Glomerular endothelial cell (primary cell): ENCODE data around the gene HSPB1. TPM values are rescaled to one million over a fixed set of nuclear protein-coding genes. Genes with fewer than 3 reads are reported as not detected.
"Not testable (repeated sequence)": the region's sequence is repeated elsewhere in the genome, so short reads cannot be mapped to it uniquely, and the experiment has no call there.

Experiments
- DNase-seq: peaks from one replicate; pipeline ENCODE4 v3.0.0-alpha.2; 2011; ENCODE audit warnings: low read depth, low spot score; ENCODE audit errors: extremely low read depth
- total RNA-seq: library from RNA; depleted of rRNA; stranded (reverse); fragments of >200 nt; gene quantifications from 2 replicates; pipeline ENCODE4 v1.2.3, GENCODE V29; 2015

The HSPB1 gene
- 688 and 1,027 TPM in 2 replicates for total RNA-seq

- no peak for DNase-seq
Observed at GRCh38 chr7:76302347-76303201, at the start of gene HSPB1. Gene HSPB1 (plus strand): TSS chr7:76302673. CDS start chr7:76302713, 40 bp downstream.

GRCh38 chr7:76254781-76255180 lies 47.7 kb upstream of the HSPB1 start:
- no peak for DNase-seq

DNA sequence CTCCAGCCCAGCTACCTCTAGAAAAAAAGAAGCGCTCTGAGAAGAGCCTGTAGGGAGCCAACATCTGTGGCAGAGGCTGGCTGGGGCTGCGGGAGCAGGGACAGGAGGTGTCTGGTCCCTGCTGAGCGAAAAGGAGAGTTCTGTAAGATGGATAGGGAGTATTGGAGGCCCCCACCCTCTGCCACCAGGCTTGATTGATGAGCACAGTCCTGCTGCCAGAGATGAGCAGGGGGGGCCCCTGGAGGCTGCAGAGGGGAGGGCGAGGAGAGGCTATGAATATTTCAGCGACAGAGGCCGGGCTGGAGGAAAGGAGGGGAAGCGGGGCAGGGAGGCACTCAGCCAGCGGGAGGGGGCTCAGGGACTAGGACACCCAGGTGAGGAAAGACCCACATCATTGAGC lies 44.5 kb upstream of the HSPB1 start:
- DNase-seq: no peak

GRCh38 chr7:76259124-76260093 lies 43.1 kb upstream of the HSPB1 start:
- no peak for DNase-seq

DNA sequence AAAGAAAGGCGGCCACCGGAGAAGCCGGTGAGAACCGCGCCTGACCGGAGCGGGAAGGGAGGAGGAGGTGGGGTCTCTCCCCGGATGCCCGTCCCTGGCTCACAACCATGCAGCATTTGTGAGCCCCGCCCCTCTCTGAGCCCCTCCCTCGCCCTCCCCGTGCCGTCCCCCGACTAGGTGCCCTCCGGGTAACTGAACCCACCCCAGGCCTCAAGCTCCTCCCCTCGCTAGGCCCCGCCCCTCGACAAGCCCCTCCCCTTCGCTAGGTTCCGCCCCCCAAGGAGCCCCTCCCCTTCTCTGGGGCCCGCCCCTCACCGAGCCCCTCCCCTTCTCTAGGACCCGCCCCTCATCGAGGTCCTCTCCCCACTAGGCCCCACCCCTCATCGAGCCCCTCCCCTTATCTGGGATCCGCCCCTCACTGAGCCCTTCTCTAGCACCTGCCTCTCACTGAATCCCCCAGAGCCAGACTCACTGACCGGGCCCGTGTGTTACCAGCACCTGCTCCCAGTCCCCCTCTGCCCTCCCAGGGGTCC lies 42.2 kb upstream of the HSPB1 start:
- DNase-seq: no peak

DNA sequence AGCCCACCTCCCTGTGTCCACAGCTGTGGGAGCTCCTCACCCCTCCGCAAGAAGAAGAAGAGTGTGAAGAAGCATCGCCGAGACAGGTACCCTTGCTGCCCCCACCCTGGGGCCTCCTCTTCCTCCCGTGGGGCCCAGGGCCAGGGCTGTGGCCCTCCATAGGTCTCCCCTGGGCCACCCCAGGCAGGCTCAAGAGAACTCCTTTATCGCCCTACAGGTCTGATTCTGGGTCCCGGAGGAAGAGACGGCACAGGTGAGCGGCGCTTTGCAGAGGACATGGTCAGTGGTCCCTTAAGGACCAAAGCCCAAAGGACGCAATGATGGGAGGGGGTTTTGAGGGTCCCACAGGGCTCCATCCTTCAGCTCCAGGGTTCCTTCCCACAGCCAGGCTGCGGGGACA lies 41.1 kb upstream of the HSPB1 start:
- no peak for DNase-seq

DNA sequence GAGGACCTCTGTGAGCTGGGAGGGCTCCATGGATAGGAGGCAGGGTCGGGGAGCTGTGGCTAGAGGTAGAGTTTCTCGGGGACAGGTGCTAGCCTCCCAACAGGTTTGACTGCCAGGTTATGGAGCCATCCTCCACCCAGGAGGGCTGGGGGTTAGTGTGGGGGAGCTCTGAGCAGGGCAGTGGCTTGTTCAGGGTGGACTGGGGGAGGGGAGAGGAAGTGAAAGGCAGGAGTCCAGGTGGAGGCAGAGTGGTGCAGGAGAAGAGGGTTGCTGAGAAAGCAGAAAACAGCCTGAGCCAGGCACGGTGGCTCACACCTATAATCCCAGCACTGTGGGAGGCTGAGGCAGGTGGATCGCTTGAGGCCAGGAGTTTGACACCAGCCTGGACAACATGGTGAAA lies 40.5 kb upstream of the HSPB1 start:
- DNase-seq: no peak

DNA sequence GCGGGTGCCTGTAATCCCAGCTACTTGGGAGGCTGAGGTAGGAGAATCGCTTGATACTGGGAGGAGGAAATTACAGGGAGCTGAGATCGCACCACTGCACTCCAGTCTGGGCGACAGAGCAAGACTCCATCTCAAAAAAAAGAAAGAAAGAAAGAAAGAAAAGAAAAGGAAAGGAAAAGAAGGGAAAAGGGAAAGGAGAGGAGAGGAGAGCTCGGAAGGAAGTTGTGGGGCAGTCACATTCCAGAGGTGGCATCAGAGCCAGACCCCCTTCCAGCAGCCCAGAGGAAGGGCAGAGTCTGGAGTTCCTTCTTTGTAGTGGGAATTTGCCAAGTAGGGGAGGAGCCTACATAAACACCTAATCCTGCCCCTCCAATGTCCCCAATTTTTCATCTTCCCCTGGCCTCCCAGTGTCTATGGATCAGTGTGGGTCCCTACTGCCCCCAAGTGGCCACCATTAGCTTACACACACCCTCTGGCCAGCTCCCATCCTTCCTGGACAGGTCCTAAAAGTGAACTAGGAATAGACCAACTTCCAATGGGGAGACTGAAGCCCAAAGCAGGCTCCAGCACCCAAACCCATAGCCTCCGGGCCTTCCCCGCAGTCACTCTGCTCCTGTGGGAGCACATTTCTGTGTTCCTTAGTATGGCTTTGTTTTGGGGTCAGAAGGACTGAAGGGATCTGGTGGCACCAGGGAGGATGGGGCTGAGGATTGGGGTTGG lies 39.6 kb upstream of the HSPB1 start:
- DNase-seq: peak; percentile 31

- DNase-seq: no peak
Observed at GRCh38 chr7:76265299-76265698, 37.2 kb upstream of the HSPB1 start.

- DNase-seq: no peak
Observed at GRCh38 chr7:76267107-76267893, 35.2 kb upstream of the HSPB1 start.

DNA sequence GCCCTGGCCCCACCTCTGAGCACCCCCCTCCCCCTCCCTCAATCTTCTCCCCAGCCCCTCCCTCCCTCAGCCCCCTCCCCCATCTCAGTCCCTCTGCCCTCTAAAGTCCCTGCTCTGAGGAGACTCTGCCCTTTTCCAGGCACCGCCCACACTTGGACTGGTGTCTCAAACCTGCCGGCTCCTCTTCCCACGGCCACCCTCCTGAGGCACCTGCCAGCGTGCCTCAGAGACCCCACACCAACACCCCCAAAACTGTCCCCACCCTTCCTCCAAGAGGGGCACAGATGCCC lies 34.6 kb upstream of the HSPB1 start:
- DNase-seq: no peak

- DNase-seq: no peak
Observed at GRCh38 chr7:76268376-76268775, 34.1 kb upstream of the HSPB1 start.

GRCh38 chr7:76269895-76270294 lies 32.6 kb upstream of the HSPB1 start:
- DNase-seq: no peak

GRCh38 chr7:76271384-76271783 lies 31.1 kb upstream of the HSPB1 start:
- DNase-seq: not testable (repeated sequence)

GRCh38 chr7:76272142-76272541 lies 30.3 kb upstream of the HSPB1 start:
- DNase-seq: no peak

- DNase-seq: no peak
Observed at GRCh38 chr7:76272851-76273497, 29.5 kb upstream of the HSPB1 start.

GRCh38 chr7:76273503-76273902 lies 29.0 kb upstream of the HSPB1 start:
- DNase-seq: no peak

DNA sequence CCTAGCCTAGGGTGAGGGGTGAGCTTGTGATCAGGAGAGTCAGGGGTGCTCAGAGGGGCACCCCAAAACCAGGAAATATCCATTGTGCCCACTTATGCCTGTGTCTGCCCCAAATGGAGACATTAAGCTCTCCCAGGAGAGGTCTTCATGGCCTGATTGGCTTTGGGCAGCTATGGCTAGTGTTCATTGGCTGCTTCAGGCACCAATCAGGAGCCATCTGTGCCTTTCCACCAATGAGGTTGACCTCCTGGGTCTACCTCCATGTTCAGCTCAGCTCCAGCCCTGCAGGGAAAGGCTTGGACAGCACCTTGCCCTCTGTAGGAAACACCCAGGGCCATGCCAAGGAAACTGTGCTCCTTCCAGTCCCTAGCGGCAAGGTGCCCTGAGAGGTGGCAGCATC lies 23.9 kb upstream of the HSPB1 start:
- DNase-seq: no peak

DNA sequence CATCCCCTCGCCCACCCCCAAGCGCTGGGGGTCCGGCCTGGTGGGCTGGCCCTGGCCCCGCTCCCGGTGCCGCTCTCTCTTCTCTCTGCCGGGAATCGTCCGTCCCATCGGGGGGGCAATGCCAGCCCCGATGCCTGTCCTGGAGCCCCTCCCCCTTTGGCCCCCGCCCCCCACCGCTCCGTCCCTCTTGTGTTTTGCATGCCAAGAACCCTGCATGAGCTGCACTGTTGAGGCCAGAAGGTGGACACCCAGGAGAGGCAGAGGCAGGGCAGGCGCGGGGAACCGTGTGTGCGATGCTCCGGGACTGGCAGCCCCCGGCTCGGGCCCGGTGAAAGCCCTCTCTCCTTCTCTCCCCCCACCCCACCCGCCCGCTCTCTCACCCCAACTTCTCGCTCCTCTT lies 22.1 kb upstream of the HSPB1 start:
- DNase-seq: no peak
